Measurements from ENCODE around the gene MMEL1.

Gene MMEL1

DNA sequence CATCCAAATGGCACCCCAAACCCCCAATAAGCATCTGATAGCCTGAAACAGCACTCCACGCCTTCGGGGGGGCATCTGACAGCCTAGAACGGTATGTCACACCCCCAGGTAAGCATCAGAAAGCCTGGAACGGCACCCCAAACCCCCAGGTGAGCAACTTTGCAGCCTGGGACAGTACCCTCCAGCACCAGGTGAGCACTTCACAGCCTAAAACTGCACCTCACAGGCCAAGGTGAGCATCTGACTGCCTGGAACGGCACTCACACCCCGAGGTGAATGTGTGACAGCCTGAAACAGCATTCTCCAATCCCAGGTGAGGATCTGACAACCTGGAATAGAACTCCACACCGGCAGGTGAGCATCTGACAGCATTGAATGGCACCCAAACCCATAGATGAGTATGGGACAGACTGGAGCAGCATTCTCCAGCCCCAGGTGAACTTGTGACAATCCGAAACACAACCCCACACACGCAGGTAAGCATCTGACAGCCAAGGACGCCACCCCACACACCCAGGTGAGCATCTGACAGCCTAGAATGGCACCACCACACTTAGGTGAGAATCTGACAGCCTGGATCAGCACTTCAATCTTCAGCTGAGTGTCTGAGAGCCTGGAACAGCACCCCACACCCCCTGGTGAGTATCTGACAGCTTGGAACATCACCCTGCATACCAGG, 18.3 kb upstream of the MMEL1 start:
- Histone ChIP-seq H3K9me3 (ENCODE audit: control insufficient read depth, low read length) (no peaks in the 10 kb centered on the region), H3K27me3 (ENCODE audit: control insufficient read depth, insufficient read depth, low read length) (peaks cover 27% of the 10 kb centered on the region)

DNA sequence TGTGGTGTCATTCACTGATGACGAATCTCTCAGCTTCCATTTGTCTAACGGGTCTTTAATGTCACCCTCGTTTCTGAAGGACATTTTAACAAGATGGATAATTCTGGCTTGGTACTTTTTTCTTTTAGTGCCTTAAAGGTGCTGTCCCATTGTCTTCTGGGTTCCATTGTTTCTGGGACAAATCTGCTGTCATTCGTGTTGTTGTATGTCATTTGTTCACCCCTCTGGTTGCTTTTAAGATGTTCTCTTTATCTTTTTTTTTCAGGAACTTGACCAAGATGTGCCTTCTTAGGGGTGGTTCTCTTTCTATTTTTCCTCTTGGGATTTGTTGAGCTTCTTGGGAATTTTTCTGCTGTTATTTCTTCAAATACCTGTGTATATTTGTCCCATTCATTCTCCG, 14.0 kb upstream of the MMEL1 start:
- no peaks in the 10 kb centered on the region for H3K36me3 ChIP-seq (ENCODE audit: control insufficient read depth, insufficient read depth, low read length)

More for the DNA sequence above, 18.3 kb upstream of the MMEL1 start:
- Histone ChIP-seq H3K36me3 (ENCODE audit: control insufficient read depth, insufficient read depth, low read length) (no peaks in the 10 kb centered on the region), H3K9ac (ENCODE audit: low read length) (no peak overlapping the region), H3K4me3 (ENCODE audit: low read length) (no peak overlapping the region), H3K4me1 (ENCODE audit: control insufficient read depth, insufficient read depth, low read length) (no peaks in the 10 kb centered on the region)

DNA sequence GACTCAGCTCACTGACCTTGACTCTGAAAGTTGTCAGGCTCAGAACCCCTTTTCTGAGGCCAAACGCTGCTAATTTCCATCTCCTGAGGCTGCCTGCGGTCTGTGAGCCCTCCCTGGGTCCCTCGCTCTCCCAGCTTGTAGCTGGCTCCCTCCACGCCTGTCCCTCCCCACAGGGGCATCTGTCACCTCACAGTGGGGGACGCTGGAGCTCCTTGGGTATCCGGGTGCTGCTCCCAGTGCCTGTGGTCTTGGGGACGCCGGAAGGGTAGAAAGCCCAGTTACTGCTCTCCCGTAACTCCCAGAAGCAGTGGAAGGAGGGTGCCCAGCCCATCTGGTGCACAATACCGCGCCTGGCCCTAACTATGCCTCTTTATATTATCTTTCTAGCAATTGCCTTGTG, 13.0 kb upstream of the MMEL1 start:
- Histone ChIP-seq H3K9ac (ENCODE audit: low read length) (no peak overlapping the region), H3K4me3 (ENCODE audit: low read length) (no peak overlapping the region), H3K36me3 (ENCODE audit: control insufficient read depth, insufficient read depth, low read length) (no peaks in the 10 kb centered on the region), H3K9me3 (ENCODE audit: control insufficient read depth, low read length) (no peaks in the 10 kb centered on the region), H3K27me3 (ENCODE audit: control insufficient read depth, insufficient read depth, low read length) (peaks cover 3% of the 10 kb centered on the region), H3K4me1 (ENCODE audit: control insufficient read depth, insufficient read depth, low read length) (peaks cover 10% of the 10 kb centered on the region)

More for the DNA sequence above, 14.0 kb upstream of the MMEL1 start:
- H3K9ac ChIP-seq (ENCODE audit: low read length), result no peak overlapping the region
- no peak overlapping the region for H3K4me3 ChIP-seq (ENCODE audit: low read length)
- peaks cover 6% of the 10 kb centered on the region for H3K4me1 ChIP-seq (ENCODE audit: control insufficient read depth, insufficient read depth, low read length)
- no peaks in the 10 kb centered on the region for H3K9me3 ChIP-seq (ENCODE audit: control insufficient read depth, low read length)
- peaks cover 3% of the 10 kb centered on the region for H3K27me3 ChIP-seq (ENCODE audit: control insufficient read depth, insufficient read depth, low read length)

DNA sequence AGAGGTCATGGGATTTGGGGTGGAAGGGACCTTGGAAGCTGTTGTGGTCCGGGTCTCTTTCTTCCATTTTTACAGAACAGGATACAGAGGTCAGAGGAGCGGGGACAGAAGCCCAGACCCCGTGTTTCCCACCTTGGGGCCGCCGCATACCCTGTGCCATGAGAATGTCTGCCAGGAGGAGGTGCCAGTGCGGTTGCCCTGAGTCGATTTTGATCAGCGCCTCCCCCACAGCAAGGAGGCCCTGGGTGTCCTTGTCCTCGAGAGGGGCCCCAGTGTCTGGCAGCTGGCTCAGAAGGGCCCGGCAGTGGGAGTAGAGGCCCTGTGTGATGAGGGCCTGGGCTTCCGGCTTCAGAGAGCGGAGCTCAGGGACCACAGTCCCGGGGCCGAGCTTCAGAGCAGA, 12.3 kb upstream of the MMEL1 start:
- H3K4me3 ChIP-seq (ENCODE audit: low read length), result no peak overlapping the region
- H3K36me3 ChIP-seq (ENCODE audit: control insufficient read depth, insufficient read depth, low read length), result no peaks in the 10 kb centered on the region
- no peak overlapping the region for H3K9ac ChIP-seq (ENCODE audit: low read length)
- H3K4me1 ChIP-seq (ENCODE audit: control insufficient read depth, insufficient read depth, low read length), result peaks cover 10% of the 10 kb centered on the region
- no peaks in the 10 kb centered on the region for H3K27me3 ChIP-seq (ENCODE audit: control insufficient read depth, insufficient read depth, low read length)
- no peaks in the 10 kb centered on the region for H3K9me3 ChIP-seq (ENCODE audit: control insufficient read depth, low read length)

DNA sequence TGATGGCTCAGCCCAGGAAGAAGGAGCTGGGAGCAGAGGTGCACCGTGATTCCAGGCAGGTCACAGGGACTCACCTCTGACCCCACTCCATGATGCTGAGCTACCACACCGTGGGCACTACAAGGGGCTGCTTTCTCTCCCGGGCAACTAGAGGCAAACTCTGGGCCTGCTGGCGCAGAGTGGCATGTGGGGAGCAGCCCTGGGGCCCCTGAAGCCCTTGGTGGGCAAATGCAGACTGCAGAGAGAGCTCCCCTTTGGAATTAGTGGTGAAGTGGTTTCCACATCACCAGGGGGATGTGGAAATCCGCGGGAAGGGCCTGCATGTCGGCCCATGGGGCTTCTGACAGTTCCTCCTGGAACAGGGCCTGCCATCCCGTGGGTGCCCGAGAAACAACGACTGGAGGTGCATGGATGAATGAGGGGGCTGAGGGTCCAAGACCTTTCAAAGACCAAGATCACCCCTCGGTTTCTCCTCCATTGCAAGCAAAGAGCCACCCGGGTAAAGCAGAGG, 11.8 kb upstream of the MMEL1 start:
- no peaks in the 10 kb centered on the region for H3K9me3 ChIP-seq (ENCODE audit: control insufficient read depth, low read length)

DNA sequence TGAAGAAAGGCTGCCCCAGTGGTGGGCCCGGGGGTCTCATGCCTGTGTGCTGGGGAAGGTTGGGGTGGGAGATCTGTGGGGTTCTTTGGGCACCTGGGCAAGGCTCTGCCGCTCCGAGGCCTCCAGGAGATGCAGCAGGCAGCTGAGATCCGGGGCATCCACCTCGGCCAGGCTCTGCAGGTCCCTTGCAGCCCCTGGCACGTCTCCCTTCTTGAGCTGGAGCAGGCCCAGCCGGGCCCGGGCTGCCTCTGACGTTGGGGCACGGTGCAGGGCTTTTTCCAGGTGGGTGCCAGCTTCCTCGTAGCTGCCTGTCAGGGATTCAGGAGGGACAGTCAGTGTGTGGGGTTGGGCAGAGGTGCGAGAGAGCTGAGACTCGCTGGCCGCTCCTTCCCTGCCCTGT, 11.4 kb upstream of the MMEL1 start:
- no peaks in the 10 kb centered on the region for H3K9me3 ChIP-seq (ENCODE audit: control insufficient read depth, low read length)
- H3K4me3 ChIP-seq (ENCODE audit: low read length), result no peak overlapping the region
- H3K36me3 ChIP-seq (ENCODE audit: control insufficient read depth, insufficient read depth, low read length), result no peaks in the 10 kb centered on the region
- peaks cover 10% of the 10 kb centered on the region for H3K4me1 ChIP-seq (ENCODE audit: control insufficient read depth, insufficient read depth, low read length)
- no peak overlapping the region for H3K9ac ChIP-seq (ENCODE audit: low read length)
- H3K27me3 ChIP-seq (ENCODE audit: control insufficient read depth, insufficient read depth, low read length), result peaks cover 5% of the 10 kb centered on the region

More for the DNA sequence above, 11.8 kb upstream of the MMEL1 start:
- H3K4me3 ChIP-seq (ENCODE audit: low read length), result no peak overlapping the region
- H3K9ac ChIP-seq (ENCODE audit: low read length), result no peak overlapping the region
- peaks cover under 1% of the 10 kb centered on the region for H3K27me3 ChIP-seq (ENCODE audit: control insufficient read depth, insufficient read depth, low read length)
- no peaks in the 10 kb centered on the region for H3K36me3 ChIP-seq (ENCODE audit: control insufficient read depth, insufficient read depth, low read length)
- peaks cover 10% of the 10 kb centered on the region for H3K4me1 ChIP-seq (ENCODE audit: control insufficient read depth, insufficient read depth, low read length)

DNA sequence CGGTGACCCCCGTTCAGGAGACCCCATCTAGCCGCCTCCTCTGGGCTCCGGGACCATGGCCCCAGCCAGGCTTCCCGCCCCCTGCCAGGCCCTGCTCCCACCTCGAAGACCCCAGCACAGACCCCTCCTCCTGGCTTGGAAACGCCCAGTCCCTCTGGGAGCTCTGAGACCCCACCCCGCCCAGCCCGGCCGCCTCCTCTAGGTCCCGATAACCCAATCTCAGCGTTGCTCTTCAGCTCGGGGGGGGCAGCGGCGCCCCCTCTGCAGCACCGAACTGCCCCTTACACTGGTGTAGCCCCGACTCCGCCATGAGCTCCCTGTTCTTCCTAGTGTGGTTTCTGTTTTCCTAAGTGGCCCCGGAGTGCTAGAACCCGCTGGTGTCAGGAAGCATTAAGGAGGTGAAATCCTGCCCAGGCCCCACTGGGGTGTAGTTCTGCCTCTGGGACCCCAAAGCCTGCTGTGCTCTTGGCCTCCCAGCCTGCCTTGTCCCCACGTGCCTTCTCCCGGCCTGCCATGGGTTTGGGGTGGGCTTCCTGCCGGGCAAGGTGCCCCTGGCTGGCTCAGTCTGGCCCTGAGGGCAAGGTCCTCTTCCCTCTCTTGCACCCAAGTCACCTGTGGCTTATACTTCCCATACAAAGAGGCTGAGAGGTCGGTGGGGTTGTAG, 10.7 kb upstream of the MMEL1 start:
- H3K9me3 ChIP-seq (ENCODE audit: control insufficient read depth, low read length), result no peaks in the 10 kb centered on the region
- no peak overlapping the region for H3K4me3 ChIP-seq (ENCODE audit: low read length)
- H3K4me1 ChIP-seq (ENCODE audit: control insufficient read depth, insufficient read depth, low read length), result peaks cover 10% of the 10 kb centered on the region
- H3K9ac ChIP-seq (ENCODE audit: low read length), result peak overlapping the region; percentile 87
- H3K27me3 ChIP-seq (ENCODE audit: control insufficient read depth, insufficient read depth, low read length), result peaks cover 9% of the 10 kb centered on the region
- H3K36me3 ChIP-seq (ENCODE audit: control insufficient read depth, insufficient read depth, low read length), result no peaks in the 10 kb centered on the region

DNA sequence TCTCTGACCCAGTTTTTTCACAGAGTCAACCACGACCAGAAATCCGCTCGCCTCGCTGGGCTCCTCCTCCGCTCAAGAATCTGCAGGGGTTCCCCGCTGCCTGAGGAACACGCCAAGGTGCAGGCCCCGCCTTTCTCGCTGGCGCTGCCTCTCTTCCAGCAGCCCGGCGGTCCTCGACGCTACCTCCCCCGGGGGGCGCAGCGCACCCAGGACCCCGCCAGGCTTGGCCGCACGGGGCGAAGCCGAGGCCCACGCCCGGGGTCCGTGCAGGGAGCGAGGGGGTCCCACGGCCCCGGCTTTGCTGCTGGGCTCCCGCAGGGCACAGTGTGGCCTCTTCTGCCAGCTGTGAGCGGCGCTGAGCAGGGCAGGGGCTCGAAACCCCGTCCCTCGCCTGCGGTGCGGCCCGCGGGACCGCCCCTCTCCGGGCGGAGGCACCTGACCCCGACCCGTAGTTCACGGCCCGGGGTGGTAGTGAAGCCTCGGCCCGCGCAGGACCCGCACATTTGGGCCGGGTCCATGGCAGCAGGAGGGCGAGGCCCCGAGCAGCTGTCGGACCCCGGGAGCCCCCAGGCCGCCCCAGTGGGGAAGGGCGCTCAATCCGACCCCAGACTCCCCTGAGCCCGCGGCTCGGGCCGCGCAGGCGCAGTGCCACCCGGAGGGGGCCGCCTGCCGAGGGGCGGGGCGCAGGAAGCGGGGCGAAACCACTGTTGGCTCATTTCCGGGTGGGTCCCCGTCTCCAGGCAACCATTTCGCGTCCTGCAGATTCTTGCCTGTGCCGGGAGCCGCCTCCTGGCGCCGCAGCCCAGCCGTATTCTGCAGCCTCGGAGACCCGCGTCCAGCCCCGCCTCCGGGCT, 10.0 kb upstream of the MMEL1 start:
- Histone ChIP-seq H3K27me3 (ENCODE audit: control insufficient read depth, insufficient read depth, low read length) (peaks cover 15% of the 10 kb centered on the region), H3K9me3 (ENCODE audit: control insufficient read depth, low read length) (no peaks in the 10 kb centered on the region), H3K4me1 (ENCODE audit: control insufficient read depth, insufficient read depth, low read length) (peaks cover 10% of the 10 kb centered on the region), H3K9ac (ENCODE audit: low read length) (peak overlapping the region; percentile 87), H3K36me3 (ENCODE audit: control insufficient read depth, insufficient read depth, low read length) (no peaks in the 10 kb centered on the region), H3K4me3 (ENCODE audit: low read length) (peak overlapping the region; percentile 74)

DNA sequence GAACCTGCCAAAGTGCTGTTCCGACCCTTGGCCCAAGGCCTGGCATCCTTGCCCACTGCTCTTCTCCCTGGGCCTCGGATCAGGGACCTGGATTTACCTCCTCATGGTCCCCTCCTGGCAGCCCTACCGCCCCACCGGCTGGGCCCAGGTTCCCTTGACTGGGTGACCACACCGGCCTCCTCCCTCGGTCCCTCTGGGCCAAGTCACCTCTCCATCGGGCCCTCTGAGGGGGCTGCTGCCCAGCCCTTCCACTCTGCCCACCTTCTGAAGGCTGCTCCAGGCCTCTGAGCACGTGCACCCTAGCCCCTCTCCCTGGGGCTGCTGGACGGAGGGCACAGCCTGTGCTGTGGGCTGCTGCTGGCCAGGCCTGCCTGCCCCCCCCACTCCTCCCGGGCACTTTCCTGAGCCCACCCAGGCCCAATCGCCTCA, 9.3 kb upstream of the MMEL1 start:
- H3K9me3 ChIP-seq (ENCODE audit: control insufficient read depth, low read length), result no peaks in the 10 kb centered on the region
- peak overlapping the region; percentile 74 for H3K4me3 ChIP-seq (ENCODE audit: low read length)
- peaks cover 10% of the 10 kb centered on the region for H3K4me1 ChIP-seq (ENCODE audit: control insufficient read depth, insufficient read depth, low read length)
- peak overlapping the region; percentile 87 for H3K9ac ChIP-seq (ENCODE audit: low read length)
- peaks cover 18% of the 10 kb centered on the region for H3K27me3 ChIP-seq (ENCODE audit: control insufficient read depth, insufficient read depth, low read length)
- H3K36me3 ChIP-seq (ENCODE audit: control insufficient read depth, insufficient read depth, low read length), result no peaks in the 10 kb centered on the region

DNA sequence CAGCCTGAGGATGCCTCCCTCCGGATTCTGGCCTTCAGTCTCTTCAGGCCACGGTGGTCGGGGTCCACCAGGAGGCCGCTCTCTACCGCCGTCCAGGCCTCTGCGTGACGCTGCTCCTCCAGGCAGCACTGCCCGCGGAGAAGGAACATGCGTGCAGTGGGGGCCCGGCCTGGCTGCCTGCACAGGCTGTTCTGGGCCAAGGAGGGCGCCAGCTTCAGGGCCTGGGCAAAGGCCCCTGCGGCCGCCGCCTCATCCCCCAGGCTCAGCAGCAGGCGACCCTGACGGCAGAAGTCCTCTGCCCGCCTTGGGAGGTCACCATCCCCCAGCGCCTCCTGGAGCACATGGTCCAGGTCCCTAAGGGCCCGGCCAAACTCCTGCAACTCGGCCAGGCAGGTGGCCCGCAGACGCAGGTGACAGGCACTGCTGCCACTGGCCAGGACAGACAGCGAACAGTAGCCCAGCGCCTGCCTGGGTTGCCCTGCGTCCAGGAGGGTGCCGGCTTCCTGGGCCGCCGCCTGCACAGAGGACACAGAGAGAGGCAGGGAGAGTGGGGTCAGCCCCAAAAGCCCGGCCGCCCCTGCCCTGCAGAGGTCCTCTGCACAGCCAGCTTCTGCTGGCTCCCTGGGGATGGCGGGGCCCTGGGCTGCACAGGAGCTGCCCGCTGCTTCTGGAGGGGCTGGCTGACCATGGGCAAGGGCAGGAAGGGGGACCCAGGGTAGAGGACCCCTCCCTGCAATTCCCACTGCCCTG, 8.7 kb upstream of the MMEL1 start:
- peak overlapping the region; percentile 87 for H3K9ac ChIP-seq (ENCODE audit: low read length)
- peaks cover 10% of the 10 kb centered on the region for H3K4me1 ChIP-seq (ENCODE audit: control insufficient read depth, insufficient read depth, low read length)
- peaks cover 22% of the 10 kb centered on the region for H3K27me3 ChIP-seq (ENCODE audit: control insufficient read depth, insufficient read depth, low read length)
- peaks cover 4% of the 10 kb centered on the region for H3K9me3 ChIP-seq (ENCODE audit: control insufficient read depth, low read length)
- no peaks in the 10 kb centered on the region for H3K36me3 ChIP-seq (ENCODE audit: control insufficient read depth, insufficient read depth, low read length)
- peak overlapping the region; percentile 74 for H3K4me3 ChIP-seq (ENCODE audit: low read length)

DNA sequence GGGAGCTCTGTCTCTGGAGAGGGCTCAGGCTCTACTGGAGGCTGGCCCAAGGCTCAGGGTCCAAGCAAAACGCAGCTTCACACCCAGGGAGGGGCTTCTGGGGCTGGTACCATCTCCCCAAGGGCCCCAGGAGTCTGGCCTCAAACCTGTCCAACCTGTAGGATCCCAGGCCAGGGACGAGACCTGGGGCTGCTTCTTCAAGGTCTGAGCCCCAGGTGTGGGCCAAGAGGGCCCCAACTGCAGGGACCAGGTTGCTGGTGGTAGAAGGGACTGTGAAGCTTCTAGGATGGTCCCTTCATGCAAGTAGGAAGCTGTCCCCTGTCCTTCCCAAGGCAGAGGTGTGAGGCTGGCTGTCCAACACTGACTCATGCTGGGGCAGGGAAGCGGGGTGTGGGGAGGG, 7.8 kb upstream of the MMEL1 start:
- Histone ChIP-seq H3K36me3 (ENCODE audit: control insufficient read depth, insufficient read depth, low read length) (no peaks in the 10 kb centered on the region), H3K4me1 (ENCODE audit: control insufficient read depth, insufficient read depth, low read length) (peaks cover 10% of the 10 kb centered on the region), H3K9me3 (ENCODE audit: control insufficient read depth, low read length) (peaks cover 4% of the 10 kb centered on the region), H3K27me3 (ENCODE audit: control insufficient read depth, insufficient read depth, low read length) (peaks cover 23% of the 10 kb centered on the region), H3K4me3 (ENCODE audit: low read length) (no peak overlapping the region), H3K9ac (ENCODE audit: low read length) (no peak overlapping the region)

All from mucosa of stomach (tissue), 1 donor.